HL-60 (cell line): Measurements from ENCODE around the gene LRRC73.

Source experiments
- DNase-seq, 2 experiments: peaks; one replicate each; pipeline ENCODE4 v3.0.0-alpha.2; 2010 to 2020; ENCODE audit warnings: low read depth in 1 of 2, low spot score in 1 of 2
- H3K27ac ChIP-seq: fragments of 250-450 bp; sonication (Bioruptor Pico); replicated peaks from 2 replicates; pipeline ENCODE4 v1.5.1; 2020; ENCODE audit warnings: mild to moderate bottlenecking, moderate library complexity
- H3K27me3 ChIP-seq: fragments of 250-450 bp; sonication (Bioruptor Pico); 2 replicates; pipeline ENCODE4 v1.5.1; 2021; ENCODE audit warnings: mild to moderate bottlenecking, moderate library complexity; ENCODE audit not compliant: insufficient read depth, poor library complexity, severe bottlenecking
- H3K4me3 ChIP-seq: replicated peaks from 2 replicates; pipeline ENCODE4 v1.5.1; 2011; ENCODE audit warnings: mild to moderate bottlenecking, control low read depth, low read length; ENCODE audit not compliant: insufficient read depth
- CTCF ChIP-seq: IDR thresholded peaks from one replicate; pipeline ENCODE4 v1.5.1; 2011; ENCODE audit warnings: low read length, control low read depth, inconsistent platforms; ENCODE audit not compliant: insufficient read depth
- GABPA ChIP-seq: IDR thresholded peaks from 2 replicates; pipeline ENCODE4 v1.6.1; 2012; ENCODE audit warnings: low read depth
- POLR2AphosphoS5 ChIP-seq: IDR thresholded peaks from 2 replicates; pipeline ENCODE4 v1.6.1; 2012; ENCODE audit warnings: low read depth
- REST ChIP-seq: IDR thresholded peaks from 2 replicates; pipeline ENCODE4 v1.6.1; 2012; ENCODE audit warnings: low read depth; ENCODE audit not compliant: insufficient replicate concordance
- SPI1 ChIP-seq: IDR thresholded peaks from 2 replicates; pipeline ENCODE4 v1.6.1; 2012; ENCODE audit warnings: low read depth, mild to moderate bottlenecking, borderline replicate concordance

Gene LRRC73

GRCh38 chr6:43465948-43466347, 44.2 kb downstream of the LRRC73 start:
- H3K27me3 ChIP-seq: no peaks in the 10 kb centered on the region
- H3K4me3 ChIP-seq: no peak overlapping the region
- no peak for DNase-seq
- TF ChIP-seq POLR2AphosphoS5 (no peak), REST (no peak), CTCF (no peak), SPI1 (no peak), GABPA (no peak)
- no peak overlapping the region for H3K27ac ChIP-seq

GRCh38 chr6:43464337-43464736, 45.8 kb downstream of the LRRC73 start:
- DNase-seq: no peak
- TF ChIP-seq CTCF (no peak), POLR2AphosphoS5 (no peak), SPI1 (no peak), GABPA (no peak), REST (no peak)

GRCh38 chr6:43461936-43462335, 48.2 kb downstream of the LRRC73 start:
- DNase-seq: no peak
- no peak overlapping the region for H3K27ac ChIP-seq
- no peak overlapping the region for H3K4me3 ChIP-seq
- no peak for TF ChIP-seq SPI1
- TF ChIP-seq CTCF: no peak
- TF ChIP-seq REST: no peak
- no peak for TF ChIP-seq GABPA
- TF ChIP-seq POLR2AphosphoS5: no peak
- peaks cover under 1% of the 10 kb centered on the region for H3K27me3 ChIP-seq

More at GRCh38 chr6:43464337-43464736, 45.8 kb downstream of the LRRC73 start:
- no peak overlapping the region for H3K27ac ChIP-seq
- H3K27me3 ChIP-seq: no peaks in the 10 kb centered on the region
- H3K4me3 ChIP-seq: no peak overlapping the region
